CD8-positive, alpha-beta T cell (primary cell): ENCODE results near the gene OR2T6. TPM values are rescaled to one million over a fixed set of nuclear protein-coding genes. Genes with fewer than 3 reads are reported as not detected.

ENCODE experiments used
- total RNA-seq, 46 experiments: library from RNA in 2 of 46; stranded (reverse) in 2 of 46; gene quantifications; one replicate each; pipeline ENCODE4 v1.2.3 and lab custom pipeline; 2021 to 2026

OR2T6 gene
- total RNA-seq, 2 experiments from 2014 or later, result not detected

Other genes with a start within 250 kb of the OR2T6 start
- not detected for gene OR2M5, start 230.6 kb upstream of the OR2T6 start, total RNA-seq
- gene OR2M2, start 200.9 kb upstream of the OR2T6 start, total RNA-seq, result not detected
- not detected for gene OR2M3, start 178.5 kb upstream of the OR2T6 start, total RNA-seq
- gene OR2M4, start 144.3 kb upstream of the OR2T6 start, total RNA-seq, result not detected
- gene OR2T33, start 97.8 kb upstream of the OR2T6 start, total RNA-seq, result not detected
- not detected for gene OR2T12, start 72.3 kb upstream of the OR2T6 start, total RNA-seq
- gene OR2M7, start 51.2 kb upstream of the OR2T6 start, total RNA-seq, result not detected
- not detected for gene OR14C36, start 27.0 kb upstream of the OR2T6 start, total RNA-seq
- gene OR2T4, start 14.1 kb upstream of the OR2T6 start, total RNA-seq, result not detected
- gene OR2T1, start 27.3 kb downstream of the OR2T6 start, total RNA-seq, result not detected
- not detected for gene OR2T2, start 69.9 kb downstream of the OR2T6 start, total RNA-seq
- gene OR2T3, start 97.6 kb downstream of the OR2T6 start, total RNA-seq, result not detected
- gene OR2T5, start 112.8 kb downstream of the OR2T6 start, total RNA-seq, result not detected
- not detected for gene OR2G6, start 132.3 kb downstream of the OR2T6 start, total RNA-seq
- not detected for gene OR2T29, start 187.0 kb downstream of the OR2T6 start, total RNA-seq
- gene OR2T34, start 199.0 kb downstream of the OR2T6 start, total RNA-seq, result not detected
- not detected for gene OR2T10, start 222.0 kb downstream of the OR2T6 start, total RNA-seq